ENCODE results near the gene RASSF10.

DNA sequence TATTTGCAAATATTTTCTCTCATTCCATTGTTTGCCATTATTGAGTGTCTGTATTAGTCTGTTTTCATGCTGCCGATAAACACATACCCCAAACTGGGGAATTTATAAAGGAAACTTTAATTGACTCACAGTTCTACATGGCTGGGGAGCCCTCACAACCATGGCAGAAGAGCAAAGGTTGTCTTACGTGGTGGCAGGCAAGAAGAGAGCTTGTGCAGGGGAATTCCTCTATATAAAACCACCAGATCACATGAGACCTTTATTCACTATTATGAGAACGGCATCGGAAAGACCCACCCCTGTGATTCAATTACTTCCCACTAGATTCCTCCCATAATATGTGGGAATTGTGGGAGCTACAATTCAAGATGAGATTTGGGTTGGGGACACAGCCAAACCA is 10.2 kb downstream of the RASSF10 start:
- TF ChIP-seq EZH2 (IDR thresholded peaks at IDR 0.05; ENCODE audit: insufficient read depth, poor library complexity, severe bottlenecking) (no peak), EZH2phosphoT487 (IDR thresholded peaks at IDR 0.05; ENCODE audit: insufficient read depth, low read depth) (no peak)

All from GM23248 (cell line).